ENCODE measurements around the gene CORO6. TPM values are rescaled to one million over a fixed set of nuclear protein-coding genes. Genes with fewer than 3 reads are reported as not detected.

CORO6 gene
- total and polyA plus RNA-seq, 2 donors (not counting 1 experiment from before 2014, with no cell fraction given) = 1.4 to 4.0 TPM

- WGBS (ENCODE audit: insufficient coverage) = 96% methylated on average over 4 of the region's 7 CpGs
- no peaks in the 10 kb centered on the region for H4K20me1 ChIP-seq (ENCODE audit: control insufficient read depth, insufficient read depth, low read length, poor library complexity, severe bottlenecking)
- H3K9ac ChIP-seq (ENCODE audit: low read length) = no peak overlapping the region
- Mint-ChIP-seq H3K27me3 (no peaks in the 10 kb centered on the region), H3K9me3 (ENCODE audit: insufficient read depth) (no peaks in the 10 kb centered on the region), H3K4me1 (peaks cover 33% of the 10 kb centered on the region), H3K4me3 (peak overlapping the region; percentile 74), H3K27ac (no peak overlapping the region)
- H2AFZ ChIP-seq (ENCODE audit: insufficient read depth, low read depth, low read length, poor library complexity, severe bottlenecking) = no peak overlapping the region
- peaks cover 0 to 7% (median 2%) of the 10 kb centered on the region in 4 experiments for H3K27me3 ChIP-seq (replicated peaks in 1 of 4; ENCODE audit: control extremely low read depth in 1 of 4, control insufficient read depth in 3 of 4, insufficient read depth in 4 of 4, low read length in 3 of 4)
- no peak overlapping the region for H3K27ac ChIP-seq (ENCODE audit: low read length in 2 of 2)
- no peak overlapping the region for H3K4me2 ChIP-seq (replicated peaks; ENCODE audit: low read depth, low read length, poor library complexity, severe bottlenecking)
- H3K79me2 ChIP-seq (ENCODE audit: control insufficient read depth, insufficient read depth, low read length) = peaks cover 2% of the 10 kb centered on the region
- H3K4me1 ChIP-seq (ENCODE audit: control insufficient read depth in 2 of 2, insufficient read depth in 2 of 2, low read length in 2 of 2) = peaks cover 31 to 35% of the 10 kb centered on the region in 2 donors
- ChIA-PET POLR2A (no interaction called here), CTCF (interaction anchor here (1.0 to 1.5 kb wide), 4 partner anchors 18 to 25 kb away, joined by 3 to 4 read pairs (median 4); no protein-coding TSS in a partner anchor)
- DNase-seq (no peak), ATAC-seq (ENCODE audit: low read depth) (no peak)
- no peaks in the 10 kb centered on the region for H3K36me3 ChIP-seq (replicated peaks in 1 of 2; ENCODE audit: control extremely low read depth in 1 of 2, control insufficient read depth in 1 of 2, extremely low read depth in 1 of 2, insufficient read depth in 2 of 2, low read length in 1 of 2)
- no peak for TF ChIP-seq CTCF (IDR thresholded peaks at IDR 0.05)
- no peak for TF ChIP-seq EZH2 (IDR thresholded peaks at IDR 0.05; ENCODE audit: borderline replicate concordance, insufficient read depth, low read depth, low read length, poor library complexity, severe bottlenecking)
- intact Hi-C loops (cut with micrococcal nuclease) = no loop called here
- no peak overlapping the region for H3K4me3 ChIP-seq (ENCODE audit: control extremely low read depth in 1 of 5, extremely low read depth in 1 of 5, insufficient read depth in 1 of 5, low read depth in 2 of 5, low read length in 4 of 5)
- H3K9me3 ChIP-seq (ENCODE audit: control extremely low read depth in 1 of 3, control insufficient read depth in 2 of 3, insufficient read depth in 1 of 3, low read length in 2 of 3) = peaks cover 0 to 2% (median 0%) of the 10 kb centered on the region in 3 donors
These were observed 27.4 kb downstream of the CORO6 start for GRCh38 chr17:29595107-29595942.
